Measurements from ENCODE around the gene PTBP3.

GRCh38 chr9:112283582-112284253 lies 49.7 kb downstream of the PTBP3 start:
- no peak for TF ChIP-seq POLR2AphosphoS5 (IDR thresholded peaks at IDR 0.05; ENCODE audit: low read depth, low read length)
- no peak for TF ChIP-seq TAF1 (IDR thresholded peaks at IDR 0.05; ENCODE audit: low read depth, low read length)
- TF ChIP-seq POLR2A (IDR thresholded peaks at IDR 0.05; ENCODE audit: low read depth, low read length): no peak
- no peak for TF ChIP-seq POU2F2 (IDR thresholded peaks at IDR 0.05; ENCODE audit: low read depth, low read length)
- no peak for TF ChIP-seq PAX5 (IDR thresholded peaks at IDR 0.05; ENCODE audit: insufficient read depth, low read length, severe bottlenecking)
- TF ChIP-seq SPI1 (IDR thresholded peaks at IDR 0.05; ENCODE audit: low read depth, low read length): no peak

All from GM12891 (cell line).